ENCODE results near the gene PGM1. TPM values are rescaled to one million over a fixed set of nuclear protein-coding genes. Genes with fewer than 3 reads are reported as not detected.

The PGM1 gene
- total and polyA plus RNA-seq, 2 of the 13 experiments (the other 11 are each of a cell fraction or from before 2014, with no cell fraction given) = 51.6 to 105 TPM

GRCh38 chr1:63593886-63594605, 835 bp downstream of the PGM1 start (continued):
- no peak; the same call in 1 of the 2 replicates for TF ChIP-seq ZNF747 (CRISPR knock-in tag; IDR thresholded peaks at IDR 0.05; ENCODE audit: borderline replicate concordance)
- no peak for TF ChIP-seq PHF5A (CRISPR knock-in tag; IDR thresholded peaks at IDR 0.05; ENCODE audit: low read depth, unreplicated experiment)
- peak; percentile 6; the same call in 1 of the 2 replicates for TF ChIP-seq MEIS2 (CRISPR knock-in tag; IDR thresholded peaks at IDR 0.05)
- TF ChIP-seq ZFP36L1 (CRISPR knock-in tag; IDR thresholded peaks at IDR 0.05) = no peak
- TF ChIP-seq ZNF124 (CRISPR knock-in tag; IDR thresholded peaks at IDR 0.05) = no peak
- no peak for TF ChIP-seq TBX3 (IDR thresholded peaks at IDR 0.05; ENCODE audit: borderline replicate concordance)
- no peak for TF ChIP-seq ZNF160 (CRISPR knock-in tag; IDR thresholded peaks at IDR 0.05)
- no peak for TF ChIP-seq ZNF629 (CRISPR knock-in tag; conservative IDR thresholded peaks at IDR 0.05)
- TF ChIP-seq ZNF235 (CRISPR knock-in tag; IDR thresholded peaks at IDR 0.05; ENCODE audit: borderline replicate concordance) = no peak
- TF ChIP-seq ZNF446 (CRISPR knock-in tag; IDR thresholded peaks at IDR 0.05) = peak; percentile 26; the same call in 1 of the 2 replicates
- TF ChIP-seq, protein P1, sequence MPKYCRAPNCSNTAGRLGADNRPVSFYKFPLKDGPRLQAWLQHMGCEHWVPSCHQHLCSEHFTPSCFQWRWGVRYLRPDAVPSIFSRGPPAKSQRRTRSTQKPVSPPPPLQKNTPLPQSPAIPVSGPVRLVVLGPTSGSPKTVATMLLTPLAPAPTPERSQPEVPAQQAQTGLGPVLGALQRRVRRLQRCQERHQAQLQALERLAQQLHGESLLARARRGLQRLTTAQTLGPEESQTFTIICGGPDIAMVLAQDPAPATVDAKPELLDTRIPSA (CRISPR knock-in tag; IDR thresholded peaks at IDR 0.05; ENCODE audit: borderline replicate concordance) = no peak
- no peak for TF ChIP-seq NFATC3 (CRISPR knock-in tag; IDR thresholded peaks at IDR 0.05)
- TF ChIP-seq, protein P2, sequence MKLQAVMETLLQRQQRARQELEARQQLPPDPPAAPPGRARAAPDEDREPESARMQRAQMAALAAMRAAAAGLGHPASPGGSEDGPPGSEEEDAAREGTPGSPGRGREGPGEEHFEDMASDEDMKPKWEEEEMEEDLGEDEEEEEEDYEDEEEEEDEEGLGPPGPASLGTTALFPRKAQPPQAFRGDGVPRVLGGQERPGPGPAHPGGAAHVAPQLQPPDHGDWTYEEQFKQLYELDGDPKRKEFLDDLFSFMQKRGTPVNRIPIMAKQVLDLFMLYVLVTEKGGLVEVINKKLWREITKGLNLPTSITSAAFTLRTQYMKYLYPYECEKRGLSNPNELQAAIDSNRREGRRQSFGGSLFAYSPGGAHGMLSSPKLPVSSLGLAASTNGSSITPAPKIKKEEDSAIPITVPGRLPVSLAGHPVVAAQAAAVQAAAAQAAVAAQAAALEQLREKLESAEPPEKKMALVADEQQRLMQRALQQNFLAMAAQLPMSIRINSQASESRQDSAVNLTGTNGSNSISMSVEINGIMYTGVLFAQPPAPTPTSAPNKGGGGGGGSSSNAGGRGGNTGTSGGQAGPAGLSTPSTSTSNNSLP (IDR thresholded peaks at IDR 0.05; ENCODE audit: low read depth, low read length) = no peak
- no peak for TF ChIP-seq ZNF549 (CRISPR knock-in tag; IDR thresholded peaks at IDR 0.05)
- TF ChIP-seq BORCS8-MEF2B (CRISPR knock-in tag; IDR thresholded peaks at IDR 0.05) = no peak
- no peak for TF ChIP-seq ZIK1 (CRISPR knock-in tag; IDR thresholded peaks at IDR 0.05; ENCODE audit: borderline replicate concordance, low read depth)
- 0 out of 2 replicates have a peak, but pooled peaks have one; percentile 23 for TF ChIP-seq EED (CRISPR knock-in tag; IDR thresholded peaks at IDR 0.05)
- no peak for TF ChIP-seq ZNF589 (CRISPR knock-in tag; conservative IDR thresholded peaks at IDR 0.05)
- no peak for TF ChIP-seq ZNF335 (CRISPR knock-in tag; IDR thresholded peaks at IDR 0.05)
- TF ChIP-seq, protein P3, sequence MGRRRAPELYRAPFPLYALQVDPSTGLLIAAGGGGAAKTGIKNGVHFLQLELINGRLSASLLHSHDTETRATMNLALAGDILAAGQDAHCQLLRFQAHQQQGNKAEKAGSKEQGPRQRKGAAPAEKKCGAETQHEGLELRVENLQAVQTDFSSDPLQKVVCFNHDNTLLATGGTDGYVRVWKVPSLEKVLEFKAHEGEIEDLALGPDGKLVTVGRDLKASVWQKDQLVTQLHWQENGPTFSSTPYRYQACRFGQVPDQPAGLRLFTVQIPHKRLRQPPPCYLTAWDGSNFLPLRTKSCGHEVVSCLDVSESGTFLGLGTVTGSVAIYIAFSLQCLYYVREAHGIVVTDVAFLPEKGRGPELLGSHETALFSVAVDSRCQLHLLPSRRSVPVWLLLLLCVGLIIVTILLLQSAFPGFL (CRISPR knock-in tag; IDR thresholded peaks at IDR 0.05) = no peak
- TF ChIP-seq ZNF207 (IDR thresholded peaks at IDR 0.05; ENCODE audit: borderline replicate concordance) = no peak
- TF ChIP-seq ARID5B (CRISPR knock-in tag; IDR thresholded peaks at IDR 0.05) = peak; percentile 9; the same call in 1 of the 2 replicates
- no peak for TF ChIP-seq TEF (CRISPR knock-in tag; IDR thresholded peaks at IDR 0.05)

Data from HepG2 (cell line).